NCI-H2081 (cell line): Measurements from ENCODE around the gene TBC1D16.

Experiments
- DNase-seq, 2 experiments: peaks; one replicate each; lab custom pipeline; 2025; lab: John Stamatoyannopoulos, UW

The TBC1D16 gene

DNA sequence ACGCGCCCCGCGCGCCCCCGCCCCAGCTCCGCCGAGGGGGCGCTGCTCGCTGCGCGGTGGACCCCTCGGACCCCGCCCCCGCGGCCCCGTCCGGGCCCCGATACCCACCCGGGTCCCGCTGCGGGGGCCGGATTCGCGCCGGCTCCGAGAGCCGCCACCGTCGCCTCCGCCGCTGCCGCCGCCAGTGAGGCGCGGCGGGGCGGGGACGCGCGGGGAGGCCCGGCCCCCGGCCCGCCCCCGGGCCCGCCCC is at the start of gene TBC1D16:
Gene TBC1D16, minus strand, starts transcription at position 186 of the 250 bp plus-strand sequence. CDS start 22,325 bp downstream, outside the sequence.
- DNase-seq: no peak

- DNase-seq: no peak
Observed at GRCh38 chr17:80084773-80085172, 49.1 kb upstream of the TBC1D16 start.

- DNase-seq: no peak
Observed at GRCh38 chr17:80083136-80083661, 47.5 kb upstream of the TBC1D16 start.

DNA sequence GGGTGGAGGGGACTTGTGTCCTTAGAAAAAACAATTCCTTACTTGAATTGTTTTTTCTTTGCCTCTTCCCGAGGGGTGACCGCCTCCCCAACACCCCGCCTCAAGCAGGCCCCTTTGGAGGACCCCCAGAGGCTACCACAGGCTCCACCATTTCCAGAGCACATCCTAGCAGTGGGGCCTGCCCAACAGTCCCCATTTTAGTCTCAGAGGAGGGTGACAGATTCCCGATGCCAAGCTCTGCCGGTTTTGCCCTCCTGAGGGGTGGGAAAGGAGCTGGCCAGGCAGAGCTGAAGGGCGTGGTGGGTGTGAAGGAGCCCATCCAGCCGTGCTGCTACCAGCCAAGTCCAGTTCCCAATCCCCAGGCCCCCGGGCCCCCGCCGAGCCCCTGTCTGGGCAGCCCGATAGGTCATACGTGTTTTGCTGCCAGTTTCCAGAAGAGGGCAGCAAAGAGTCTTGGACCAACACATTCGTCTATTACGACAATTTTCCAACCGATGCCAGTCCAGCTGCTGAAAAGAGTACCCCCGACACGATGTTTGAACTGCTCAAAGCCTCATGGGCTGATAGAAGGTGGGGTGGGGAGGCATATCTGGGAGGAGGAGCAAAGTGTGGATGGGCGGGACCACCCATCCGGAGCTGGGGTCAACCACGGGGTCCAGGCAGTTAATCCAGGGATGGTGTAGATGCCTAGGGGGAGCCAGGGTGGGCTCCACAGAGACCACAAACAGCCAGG is 46.9 kb upstream of the TBC1D16 start:
- DNase-seq: peak; percentile 85 to 88

DNA sequence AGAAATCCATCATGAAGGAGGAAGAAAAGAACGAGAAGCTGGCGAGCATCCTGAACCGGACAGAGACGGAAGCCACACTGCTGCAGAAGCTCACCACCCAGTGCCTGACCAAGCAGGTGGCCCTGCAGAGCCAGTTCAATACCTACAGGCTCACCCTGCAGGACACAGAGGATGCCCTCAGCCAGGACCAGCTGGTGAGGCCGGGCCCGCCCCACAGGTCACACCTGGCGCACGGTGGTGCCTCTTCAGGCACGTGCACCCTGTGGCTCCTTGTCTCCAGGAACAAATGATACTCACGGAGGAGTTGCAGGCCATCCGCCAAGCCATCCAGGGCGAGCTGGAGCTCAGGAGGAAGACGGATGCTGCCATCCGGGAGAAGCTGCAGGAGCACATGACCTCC is 45.9 kb upstream of the TBC1D16 start:
- no peak for DNase-seq

GRCh38 chr17:80080081-80080480 is 44.4 kb upstream of the TBC1D16 start:
- no peak for DNase-seq

- DNase-seq: no peak
Observed at GRCh38 chr17:80072410-80072809, 36.7 kb upstream of the TBC1D16 start.

DNA sequence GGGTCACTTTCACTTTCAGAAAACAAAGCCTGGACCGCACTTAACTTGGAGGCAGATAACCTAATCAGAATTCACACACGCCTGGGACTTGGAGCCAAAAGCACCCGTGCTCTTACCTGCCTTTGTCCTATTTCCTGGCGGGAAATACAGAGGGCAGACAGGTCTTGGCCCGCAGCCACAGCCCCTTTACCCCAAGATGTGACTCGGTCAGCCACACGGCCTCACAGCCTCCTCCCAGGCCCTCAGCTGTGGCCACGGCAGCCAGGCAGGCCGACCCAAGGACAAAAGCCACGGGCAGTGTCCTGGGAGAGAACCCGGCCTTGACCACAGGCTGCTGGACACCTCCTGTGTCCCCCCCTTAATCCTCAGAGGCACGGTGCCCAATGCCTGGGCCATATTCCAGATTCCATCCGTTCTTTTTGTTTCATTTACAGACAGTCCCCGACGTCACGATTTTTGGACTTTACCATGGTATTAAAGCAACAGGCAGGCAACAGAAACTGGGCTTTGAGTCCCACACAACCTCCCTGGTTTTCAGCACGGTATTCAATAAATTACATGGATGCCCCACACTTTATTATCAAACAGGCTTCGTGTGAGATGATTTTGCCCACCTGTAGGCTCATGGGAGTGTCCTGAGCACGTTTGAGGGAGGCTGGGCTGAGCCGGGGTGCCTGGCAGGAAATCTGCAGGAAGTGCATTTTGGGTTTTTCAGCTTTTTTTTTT is 35.6 kb upstream of the TBC1D16 start:
- DNase-seq: peak in 1 of 2 experiments; percentile 45

DNA sequence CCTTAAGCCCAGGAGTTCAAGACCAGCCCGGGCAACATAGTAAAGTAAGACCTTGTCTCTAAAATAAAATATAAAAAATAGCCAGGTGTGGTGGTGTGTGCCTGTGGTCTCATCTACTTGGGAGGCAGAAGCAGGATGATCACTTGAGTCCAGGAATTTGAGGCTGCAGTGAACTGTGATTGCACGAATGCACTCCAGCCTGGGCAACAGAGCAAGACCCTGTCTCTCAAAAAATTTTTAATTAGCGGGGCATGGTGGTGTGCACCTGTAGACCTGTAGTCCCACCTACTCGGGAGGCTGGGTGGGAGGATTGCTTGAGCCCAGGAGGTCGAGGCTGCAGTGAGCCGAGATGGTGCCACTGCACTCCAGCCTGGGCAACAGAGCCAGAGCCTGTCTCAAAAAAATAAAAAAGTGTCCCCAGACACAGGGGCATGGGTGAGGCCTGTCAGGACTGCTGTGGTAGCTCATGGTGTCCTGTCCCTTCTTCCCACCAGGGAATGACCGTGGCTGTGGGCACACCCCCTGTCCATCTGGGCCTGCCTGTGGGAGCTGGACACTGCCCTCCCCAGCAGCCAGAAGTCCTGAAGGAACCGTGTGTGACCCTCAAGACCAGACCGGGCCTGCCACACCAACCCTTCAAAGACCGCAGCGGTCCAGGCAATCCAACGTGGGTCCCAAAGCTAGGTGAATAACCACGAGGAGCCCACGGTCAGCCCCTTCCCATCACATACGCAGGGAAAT is 34.9 kb upstream of the TBC1D16 start:
- no peak for DNase-seq

DNA sequence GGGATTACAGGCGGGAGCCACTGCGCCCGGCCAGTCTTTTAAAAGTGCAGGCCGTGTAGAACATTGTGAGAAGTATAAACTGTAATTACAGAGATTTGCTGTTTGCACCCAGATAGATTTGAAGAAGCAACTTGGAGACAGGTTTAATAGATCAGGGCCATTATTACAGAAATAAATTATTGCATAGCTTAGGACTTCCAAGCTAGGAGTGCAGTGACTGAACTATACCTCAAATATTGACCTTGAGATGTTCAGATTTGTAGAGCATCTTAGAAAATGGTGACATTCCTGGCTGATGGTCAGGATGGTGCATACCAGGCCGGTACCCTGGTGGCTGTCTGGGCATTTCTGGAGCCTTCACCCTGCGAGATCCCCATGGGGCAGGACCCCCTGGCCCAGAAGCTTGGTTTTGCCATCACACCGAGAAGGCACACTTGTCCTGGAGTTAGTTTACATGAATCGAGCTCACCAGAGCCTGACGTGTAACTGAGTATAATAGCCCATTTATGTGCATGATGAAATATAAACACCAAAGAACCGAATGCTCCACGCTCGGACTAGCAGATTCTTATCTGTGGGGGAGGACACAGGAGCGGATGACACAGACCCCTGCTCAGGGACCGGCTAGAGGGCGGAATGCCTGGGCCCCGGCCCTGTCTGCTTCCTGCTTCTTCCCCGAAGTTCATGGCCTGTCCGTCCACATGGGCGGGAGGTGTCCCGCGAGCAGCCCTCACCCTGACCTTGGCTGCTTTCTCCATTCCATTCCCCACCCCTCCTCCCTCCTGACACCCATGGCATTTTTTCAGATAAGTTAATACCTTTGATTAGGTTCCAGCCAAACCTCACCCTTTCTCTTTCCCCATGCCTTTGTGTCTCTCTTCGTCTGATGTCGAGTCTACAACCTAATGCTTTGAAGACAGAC is 32.9 kb upstream of the TBC1D16 start:
- DNase-seq: no peak

GRCh38 chr17:80067393-80067986 is 31.8 kb upstream of the TBC1D16 start:
- DNase-seq: no peak

- DNase-seq: no peak
Observed at GRCh38 chr17:80065478-80066170, 30.0 kb upstream of the TBC1D16 start.

GRCh38 chr17:80064696-80065095 is 29.0 kb upstream of the TBC1D16 start:
- DNase-seq: no peak

DNA sequence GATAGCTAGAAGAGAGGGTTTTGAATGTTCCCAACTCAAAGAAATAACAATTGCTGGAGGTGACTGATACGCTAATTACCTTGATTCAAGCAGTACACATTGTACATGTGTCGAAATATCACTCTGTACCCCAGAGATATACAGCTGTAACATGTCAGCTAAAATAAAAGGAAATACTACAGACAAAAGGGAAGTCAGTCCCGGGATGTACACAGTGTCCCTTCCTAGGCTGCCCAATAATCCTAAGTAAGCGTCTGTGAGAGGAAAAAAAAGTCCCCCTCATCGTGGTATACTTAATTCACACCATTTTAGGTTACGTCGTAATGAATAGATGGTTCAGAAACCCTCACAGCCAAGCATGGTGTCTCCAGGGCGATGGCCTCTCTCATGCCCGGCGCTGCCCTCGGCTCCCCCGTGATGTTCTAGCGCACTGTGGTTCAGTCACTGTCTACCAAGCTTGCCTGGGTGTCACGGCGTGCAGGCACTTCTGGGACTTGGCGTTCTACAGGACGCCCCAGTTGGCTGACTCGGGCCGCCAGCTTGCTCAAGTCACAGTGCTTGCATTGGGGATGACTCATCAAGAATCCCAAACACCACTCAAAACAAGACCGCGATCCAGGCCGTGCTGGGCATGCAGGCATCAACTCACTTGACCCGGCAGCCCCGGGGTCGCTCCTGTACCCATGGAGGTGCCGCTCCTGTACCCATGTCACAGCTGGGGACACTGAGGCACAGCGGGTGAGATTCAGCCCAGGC is 28.3 kb upstream of the TBC1D16 start:
- DNase-seq: no peak

- DNase-seq: no peak
Observed at GRCh38 chr17:80061421-80061820, 25.7 kb upstream of the TBC1D16 start.

DNA sequence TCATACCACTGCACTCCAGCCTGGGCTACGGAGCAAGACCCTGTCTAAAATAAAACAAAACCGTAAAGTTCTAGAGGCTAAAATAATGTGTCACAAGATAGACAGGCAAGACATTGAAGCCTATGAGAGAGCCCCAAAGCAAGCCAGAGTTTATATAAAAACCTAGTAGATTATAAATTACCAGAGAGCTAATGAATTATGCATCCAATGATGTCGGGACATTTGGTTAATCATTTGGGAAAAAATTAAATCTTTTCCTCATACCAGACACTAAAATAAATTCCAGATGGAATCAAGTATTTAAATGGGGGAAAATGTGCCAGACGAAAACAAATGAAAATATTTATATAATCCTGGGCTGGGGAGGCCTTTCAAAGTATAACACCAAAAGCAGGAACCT is 25.0 kb upstream of the TBC1D16 start:
- no peak for DNase-seq

DNA sequence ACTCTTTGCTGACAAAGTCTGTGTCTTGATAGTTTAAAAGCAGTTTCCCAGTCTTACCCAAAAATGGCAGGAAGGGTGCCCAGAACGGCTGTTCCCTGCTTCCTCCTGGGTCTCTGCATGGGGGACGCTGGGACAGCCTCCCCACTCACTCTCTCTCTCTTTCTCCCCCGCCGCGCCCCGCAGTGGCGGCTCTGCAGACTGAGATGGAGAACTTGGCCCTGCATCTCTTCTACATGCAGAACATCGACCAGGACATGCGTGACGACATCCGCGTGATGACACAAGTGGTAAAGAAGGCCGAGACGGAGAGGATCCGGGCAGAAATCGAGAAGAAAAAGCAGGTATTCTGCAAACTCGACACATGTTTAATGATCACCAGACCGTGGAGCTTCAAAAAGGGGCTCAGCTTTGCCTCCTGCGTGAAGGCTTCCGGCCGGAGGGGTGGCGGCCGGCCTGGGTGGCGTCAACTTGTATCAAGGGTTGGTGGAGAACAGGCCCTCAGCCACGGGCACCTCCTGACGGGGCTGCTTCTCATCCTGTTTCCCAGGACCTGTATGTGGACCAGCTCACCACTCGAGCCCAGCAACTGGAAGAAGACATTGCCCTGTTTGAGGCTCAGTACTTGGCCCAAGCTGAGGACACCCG is 22.8 kb upstream of the TBC1D16 start:
- DNase-seq: no peak

GRCh38 chr17:80055597-80055996 is 19.9 kb upstream of the TBC1D16 start:
- no peak for DNase-seq

- DNase-seq: no peak
Observed at GRCh38 chr17:80053102-80053501, 17.4 kb upstream of the TBC1D16 start.
